H9 (cell line): ENCODE measurements around the gene MYO1C. TPM values are rescaled to one million over a fixed set of nuclear protein-coding genes. Genes with fewer than 3 reads are reported as not detected.

Experiments
- DNase-seq: peaks from one replicate; pipeline ENCODE4 v3.0.0-alpha.2; 2017
- H2AFZ ChIP-seq: one replicate; pipeline ENCODE4 v1.6.1; 2013; ENCODE audit warnings: mild to moderate bottlenecking, low read length, control low read depth, moderate library complexity
- H2AK5ac ChIP-seq: 2 replicates; pipeline ENCODE4 v1.6.1; 2013; ENCODE audit warnings: low read length, control low read depth, mixed read lengths; ENCODE audit not compliant: insufficient read length
- H2BK120ac ChIP-seq: one replicate; pipeline ENCODE4 v1.6.1; 2013; ENCODE audit warnings: low read depth, mild to moderate bottlenecking, low read length, control low read depth, inconsistent platforms; ENCODE audit not compliant: poor library complexity, severe bottlenecking
- H2BK12ac ChIP-seq: 2 replicates; pipeline ENCODE4 v1.6.1; 2013; ENCODE audit warnings: low read length, control low read depth, mixed read lengths, low read depth; ENCODE audit not compliant: insufficient read length
- H2BK15ac ChIP-seq: 2 replicates; pipeline ENCODE4 v1.6.1; 2013; ENCODE audit warnings: low read depth, low read length, control low read depth
- H2BK20ac ChIP-seq: one replicate; pipeline ENCODE4 v1.6.1; 2013; ENCODE audit warnings: low read depth, mild to moderate bottlenecking, low read length, control low read depth, inconsistent platforms; ENCODE audit not compliant: poor library complexity, severe bottlenecking
- H2BK5ac ChIP-seq: 2 replicates; pipeline ENCODE4 v1.6.1; 2013; ENCODE audit warnings: low read length, control low read depth, mixed read lengths; ENCODE audit not compliant: insufficient read length
- H3K14ac ChIP-seq: 2 replicates; pipeline ENCODE4 v1.6.1; 2013; ENCODE audit warnings: low read length, control low read depth; ENCODE audit not compliant: insufficient read depth
- H3K18ac ChIP-seq: 2 replicates; pipeline ENCODE4 v1.6.1; 2013; ENCODE audit warnings: low read depth, mild to moderate bottlenecking, mixed read lengths, low read length, control low read depth; ENCODE audit not compliant: insufficient read length
- H3K23ac ChIP-seq: 2 replicates; pipeline ENCODE4 v1.6.1; 2013; ENCODE audit warnings: low read length, control low read depth, mixed read lengths, low read depth; ENCODE audit not compliant: insufficient read length
- H3K23me2 ChIP-seq: 2 replicates; pipeline ENCODE4 v1.6.1; 2013; ENCODE audit warnings: low read depth, mild to moderate bottlenecking, mixed read lengths, low read length, control low read depth; ENCODE audit not compliant: insufficient read length, poor library complexity, severe bottlenecking
- H3K27ac ChIP-seq: 2 replicates; pipeline ENCODE4 v1.5.1; 2013; ENCODE audit warnings: low read length, control low read depth, mixed read lengths, low read depth; ENCODE audit not compliant: insufficient read length
- H3K27me3 ChIP-seq: 2 replicates; pipeline ENCODE4 v1.6.1; 2013; ENCODE audit warnings: low read length, control low read depth, inconsistent platforms; ENCODE audit not compliant: insufficient read depth
- H3K4ac ChIP-seq: 2 replicates; pipeline ENCODE4 v1.6.1; 2013; ENCODE audit warnings: low read depth, mild to moderate bottlenecking, control low read depth, inconsistent platforms, low read length, moderate library complexity
- H3K4me1 ChIP-seq: 2 replicates; pipeline ENCODE4 v1.6.1; 2013; ENCODE audit warnings: low read length, control low read depth, inconsistent platforms; ENCODE audit not compliant: insufficient read depth
- H3K4me2 ChIP-seq: 2 replicates; pipeline ENCODE4 v1.6.1; 2013; ENCODE audit warnings: low read length, control low read depth, mixed read lengths; ENCODE audit not compliant: insufficient read length, insufficient read depth
- H3K56ac ChIP-seq: 2 replicates; pipeline ENCODE4 v1.6.1; 2013; ENCODE audit warnings: low read depth, mild to moderate bottlenecking, mixed read lengths, low read length, control low read depth; ENCODE audit not compliant: insufficient read length
- H3K79me1 ChIP-seq: 2 replicates; pipeline ENCODE4 v1.6.1; 2013; ENCODE audit warnings: low read depth, mild to moderate bottlenecking, moderate library complexity, low read length, control low read depth, inconsistent platforms; ENCODE audit not compliant: insufficient read depth, poor library complexity, severe bottlenecking
- H3K79me2 ChIP-seq: 2 replicates; pipeline ENCODE4 v1.6.1; 2013; ENCODE audit warnings: low read length, control low read depth, inconsistent platforms; ENCODE audit not compliant: insufficient read depth
- H3K9ac ChIP-seq: 2 replicates; pipeline ENCODE4 v1.6.1; 2013; ENCODE audit warnings: low read length, control low read depth, mixed read lengths; ENCODE audit not compliant: insufficient read length; ENCODE audit errors: extremely low read depth
- H3K9me3 ChIP-seq: one replicate; pipeline ENCODE4 v1.6.1; 2013; ENCODE audit warnings: low read depth, low read length, inconsistent platforms; ENCODE audit not compliant: control insufficient read depth
- H3T11ph ChIP-seq: one replicate; pipeline ENCODE4 v1.6.1; 2013; ENCODE audit warnings: mild to moderate bottlenecking, low read length, control low read depth, inconsistent platforms
- H4K20me1 ChIP-seq: one replicate; pipeline ENCODE4 v1.6.1; 2013; ENCODE audit not compliant: control insufficient read depth, insufficient read length, insufficient read depth
- H4K5ac ChIP-seq: 2 replicates; pipeline ENCODE4 v1.6.1; 2013; ENCODE audit warnings: low read depth, mild to moderate bottlenecking, mixed read lengths, low read length, control low read depth; ENCODE audit not compliant: insufficient read length
- H4K8ac ChIP-seq: replicated peaks from 2 replicates; pipeline ENCODE4 v1.6.1; 2013; ENCODE audit warnings: low read length, control low read depth, mixed read lengths, low read depth; ENCODE audit not compliant: insufficient read length
- H4K91ac ChIP-seq: 2 replicates; pipeline ENCODE4 v1.6.1; 2013; ENCODE audit warnings: low read depth, mild to moderate bottlenecking, moderate library complexity, mixed read lengths, low read length, control low read depth; ENCODE audit not compliant: insufficient read length
- H3K27ac Mint-ChIP-seq, 3 experiments: 2 replicates in 2 of 3; 3 replicates in 1 of 3; pipeline ENCODE4 v1.8.0; 2020 to 2021; ENCODE audit warnings: mixed read lengths in 3 of 3, mild to moderate bottlenecking in 1 of 3, moderate library complexity in 1 of 3
- H3K27me3 Mint-ChIP-seq: 2 replicates; pipeline ENCODE4 v1.8.0; 2021; ENCODE audit warnings: low read depth, mild to moderate bottlenecking, moderate library complexity, mixed read lengths
- H3K36me3 Mint-ChIP-seq, 3 experiments: 2 replicates in 2 of 3; 3 replicates in 1 of 3; pipeline ENCODE4 v1.8.0; 2020 to 2021; ENCODE audit warnings: low read depth in 3 of 3, mixed read lengths in 3 of 3; ENCODE audit not compliant: insufficient read depth in 1 of 3
- H3K4me1 Mint-ChIP-seq, 2 experiments: 2 replicates each; pipeline ENCODE4 v1.8.0; 2020; ENCODE audit warnings: mixed read lengths in 2 of 2
- H3K4me3 Mint-ChIP-seq, 2 experiments: 2 replicates in 1 of 2; 3 replicates in 1 of 2; pipeline ENCODE4 v1.8.0; 2020 to 2021; ENCODE audit warnings: mild to moderate bottlenecking in 2 of 2, mixed read lengths in 2 of 2, moderate library complexity in 1 of 2
- H3K9me3 Mint-ChIP-seq, 2 experiments: 2 replicates in 1 of 2; 3 replicates in 1 of 2; pipeline ENCODE4 v1.8.0; 2020; ENCODE audit warnings: mild to moderate bottlenecking in 2 of 2, mixed read lengths in 2 of 2, moderate library complexity in 1 of 2
- CTCF ChIP-seq: fragments of 200-600 bp; sonication (generic); conservative IDR thresholded peaks from 3 replicates; pipeline ENCODE4 v1.8.0; 2021; ENCODE audit warnings: antibody characterized with exemption, mild to moderate bottlenecking
- WGBS: extraction: QIAGEN DNeasy Blood & Tissue Kit; methylation state at CpG from one replicate; pipeline ENCODE4 v1.1.7; 2013; ENCODE audit warnings: missing lambda C conversion rate, low lambda C conversion rate, mixed read lengths; ENCODE audit not compliant: insufficient read length; ENCODE audit errors: extremely low coverage; 5-methylcytosine and 5-hydroxymethylcytosine counted together
- total RNA-seq: library from RNA; stranded (reverse); gene quantifications from 2 replicates; pipeline ENCODE4 v1.2.1, GENCODE V29; 2021

Gene MYO1C
- total RNA-seq, 1 experiment from 2014 or later = 86.5 TPM

- no peak overlapping the region for H3K27ac Mint-ChIP-seq
- Histone ChIP-seq H4K20me1 (no peaks in the 10 kb centered on the region), H3K79me1 (no peaks in the 10 kb centered on the region), H4K5ac (no peak overlapping the region), H3K14ac (no peak overlapping the region; the same call in 1 of the 2 replicates), H4K91ac (no peak overlapping the region), H2AFZ (no peak overlapping the region), H3K9ac (no peak overlapping the region), H3T11ph (no peak overlapping the region), H3K4me1 (no peaks in the 10 kb centered on the region), H2BK5ac (no peak overlapping the region), H3K27ac (no peak overlapping the region), H3K4me2 (no peak overlapping the region), H3K18ac (no peak overlapping the region), H3K56ac (no peak overlapping the region), H3K27me3 (no peaks in the 10 kb centered on the region), H3K23me2 (no peaks in the 10 kb centered on the region), H2BK12ac (no peak overlapping the region), H3K23ac (no peak overlapping the region), H2BK15ac (no peak overlapping the region), H3K4ac (no peak overlapping the region), H2BK120ac (no peak overlapping the region), H2AK5ac (no peak overlapping the region), H4K8ac (no peak overlapping the region), H2BK20ac (no peak overlapping the region), H3K9me3 (no peaks in the 10 kb centered on the region), H3K79me2 (no peaks in the 10 kb centered on the region)
- WGBS = no CpG with 5 or more reads among the region's 31 CpGs
- DNase-seq = no peak
- H3K9me3 Mint-ChIP-seq = no peaks in the 10 kb centered on the region
- no peak for TF ChIP-seq CTCF
- no peak overlapping the region for H3K4me3 Mint-ChIP-seq
- H3K36me3 Mint-ChIP-seq = peaks cover 0 to 60% (median 35%) of the 10 kb centered on the region in 3 experiments; a peak in 6 of 7 replicates
- H3K4me1 Mint-ChIP-seq = peaks cover 0 to 10% of the 10 kb centered on the region in 2 experiments; a peak in 2 of 4 replicates
- H3K27me3 Mint-ChIP-seq = no peaks in the 10 kb centered on the region
Measured at GRCh38 chr17:1474402-1475189, 17.9 kb downstream of the MYO1C start.
